ENCODE data around the gene STAG1. TPM values are rescaled to one million over a fixed set of nuclear protein-coding genes. Genes with fewer than 3 reads are reported as not detected.
"Not testable (repeated sequence)": the region's sequence is repeated elsewhere in the genome, so short reads cannot be mapped to it uniquely, and the experiment has no call there.

Gene STAG1
- total RNA-seq, 4 donors from 2014 or later = 39.3 to 53.3 (median 51.3) TPM

GRCh38 chr3:136730595-136731273 is 21.4 kb downstream of the STAG1 start:
- H3K27ac ChIP-seq = no peak overlapping the region
- H3K36me3 ChIP-seq = no peaks in the 10 kb centered on the region
- peaks cover 5 to 73% (median 21%) of the 10 kb centered on the region in 3 donors for H3K4me1 ChIP-seq
- TF ChIP-seq POLR2A (IDR thresholded peaks at IDR 0.05) (no peak), EP300 (IDR thresholded peaks at IDR 0.05) (no peak), POLR2AphosphoS5 (IDR thresholded peaks at IDR 0.05) (no peak), CTCF (IDR thresholded peaks at IDR 0.05) (no peak)
- ATAC-seq = no peak
- no peak overlapping the region for H3K4me3 ChIP-seq
- H3K27me3 ChIP-seq = no peaks in the 10 kb centered on the region
- H3K9me3 ChIP-seq = no peaks in the 10 kb centered on the region

- Histone ChIP-seq H3K27ac (no peak overlapping the region), H3K9me3 (no peaks in the 10 kb centered on the region), H3K4me3 (no peak overlapping the region), H3K4me1 (peaks cover 8 to 70% (median 18%) of the 10 kb centered on the region in 3 donors), H3K36me3 (no peaks in the 10 kb centered on the region), H3K27me3 (no peaks in the 10 kb centered on the region)
- ATAC-seq = no peak
- TF ChIP-seq EP300 (IDR thresholded peaks at IDR 0.05) (no peak), POLR2A (IDR thresholded peaks at IDR 0.05) (no peak), POLR2AphosphoS5 (IDR thresholded peaks at IDR 0.05) (no peak), CTCF (IDR thresholded peaks at IDR 0.05) (no peak)
- 45 to 49% methylated on average over 5 to 6 of the region's 6 CpGs for WGBS, 2 donors (ENCODE audit: low coverage in 1 of 2)
These were observed 23.3 kb downstream of the STAG1 start for GRCh38 chr3:136728918-136729317.

GRCh38 chr3:136728473-136728872 is 23.7 kb downstream of the STAG1 start:
- 70 to 81% methylated on average over 1 of the region's 1 CpG for WGBS, 2 donors (ENCODE audit: low coverage in 1 of 2)
- Histone ChIP-seq H3K4me3 (no peak overlapping the region), H3K27ac (no peak overlapping the region), H3K36me3 (no peaks in the 10 kb centered on the region), H3K9me3 (no peaks in the 10 kb centered on the region), H3K4me1 (peaks cover 8 to 70% (median 18%) of the 10 kb centered on the region in 3 donors), H3K27me3 (no peaks in the 10 kb centered on the region)
- no peak for ATAC-seq
- TF ChIP-seq POLR2AphosphoS5 (IDR thresholded peaks at IDR 0.05) (no peak), EP300 (IDR thresholded peaks at IDR 0.05) (no peak), POLR2A (IDR thresholded peaks at IDR 0.05) (no peak), CTCF (IDR thresholded peaks at IDR 0.05) (no peak)

- H3K4me1 ChIP-seq = peaks cover 6 to 62% (median 14%) of the 10 kb centered on the region in 3 donors
- H3K36me3 ChIP-seq = no peaks in the 10 kb centered on the region
- no peaks in the 10 kb centered on the region for H3K9me3 ChIP-seq
- TF ChIP-seq CTCF (IDR thresholded peaks at IDR 0.05) = no peak
- no peak for TF ChIP-seq POLR2AphosphoS5 (IDR thresholded peaks at IDR 0.05)
- TF ChIP-seq POLR2A (IDR thresholded peaks at IDR 0.05) = no peak
- TF ChIP-seq EP300 (IDR thresholded peaks at IDR 0.05) = no peak
- WGBS, 2 donors (ENCODE audit: low coverage in 1 of 2) = 64 to 81% methylated on average over 2 of the region's 2 CpGs
- H3K27ac ChIP-seq = no peak overlapping the region
- no peaks in the 10 kb centered on the region for H3K27me3 ChIP-seq
- ATAC-seq = no peak
- H3K4me3 ChIP-seq = no peak overlapping the region
These were observed 26.7 kb downstream of the STAG1 start for GRCh38 chr3:136725468-136725867.

GRCh38 chr3:136722916-136723315 is 29.3 kb downstream of the STAG1 start:
- no CpG with 5 or more reads among the region's 27 CpGs for WGBS, 2 donors (ENCODE audit: low coverage in 1 of 2)

GRCh38 chr3:136722399-136722798 is 29.8 kb downstream of the STAG1 start:
- not testable (repeated sequence) for ATAC-seq
- WGBS, 2 donors (ENCODE audit: low coverage in 1 of 2) = no CpG with 5 or more reads among the region's 5 CpGs

More at GRCh38 chr3:136722916-136723315, 29.3 kb downstream of the STAG1 start:
- not testable (repeated sequence) for H3K27me3 ChIP-seq, ATAC-seq, H3K9me3 ChIP-seq, H3K4me3 ChIP-seq, H3K36me3 ChIP-seq, H3K27ac ChIP-seq
- H3K4me1 ChIP-seq = peaks cover 6 to 60% (median 14%) of the 10 kb centered on the region in 3 donors

More at GRCh38 chr3:136722399-136722798, 29.8 kb downstream of the STAG1 start:
- H3K4me1 ChIP-seq = peaks cover 6 to 60% (median 13%) of the 10 kb centered on the region in 3 donors
- H3K27ac ChIP-seq, H3K9me3 ChIP-seq, H3K27me3 ChIP-seq, H3K4me3 ChIP-seq, H3K36me3 ChIP-seq: not testable (repeated sequence)
